Smooth muscle cell (in vitro differentiated cells): ENCODE results near the gene SIGMAR1. TPM values are rescaled to one million over a fixed set of nuclear protein-coding genes. Genes with fewer than 3 reads are reported as not detected.
A peak's percentile ranks its signal among the peaks of the same experiment; 100 is the strongest.

Experiments used
- DNase-seq: peaks from one replicate; lab custom pipeline; 2025; ENCODE audit not compliant: unreplicated experiment; lab: John Stamatoyannopoulos, UW
- H2AFZ ChIP-seq: fragments of 200-600 bp; sonication (generic); 2 replicates; pipeline ENCODE4 v1.6.0; 2016; ENCODE audit warnings: antibody characterized with exemption, low read depth, mild to moderate bottlenecking
- H3F3A ChIP-seq: fragments of 200-600 bp; sonication (generic); 2 replicates; pipeline ENCODE4 v1.6.0; 2017; ENCODE audit warnings: antibody characterized with exemption, low read depth
- H3K27ac ChIP-seq: fragments of 200-600 bp; sonication (generic); 2 replicates; pipeline ENCODE4 v1.5.1; 2016; ENCODE audit warnings: low read depth, mild to moderate bottlenecking
- H3K27me3 ChIP-seq: fragments of 200-600 bp; sonication (generic); 2 replicates; pipeline ENCODE4 v1.6.1; 2016; ENCODE audit warnings: low read depth, mild to moderate bottlenecking
- H3K36me3 ChIP-seq: fragments of 200-600 bp; sonication (generic); 2 replicates; pipeline ENCODE4 v1.5.1; 2016; ENCODE audit warnings: low read depth
- H3K4me1 ChIP-seq: fragments of 200-600 bp; sonication (generic); 2 replicates; pipeline ENCODE4 v1.5.1; 2016; ENCODE audit warnings: low read depth
- H3K4me2 ChIP-seq: fragments of 200-600 bp; sonication (generic); 2 replicates; pipeline ENCODE4 v1.6.0; 2016; ENCODE audit warnings: mild to moderate bottlenecking
- H3K4me3 ChIP-seq: fragments of 200-600 bp; sonication (generic); 2 replicates; pipeline ENCODE4 v1.5.1; 2016; ENCODE audit warnings: mild to moderate bottlenecking
- H3K79me2 ChIP-seq: fragments of 200-600 bp; sonication (generic); 2 replicates; pipeline ENCODE4 v1.6.0; 2016; ENCODE audit warnings: low read depth, mild to moderate bottlenecking
- H3K9ac ChIP-seq: fragments of 200-600 bp; sonication (generic); 2 replicates; pipeline ENCODE4 v1.6.0; 2016; ENCODE audit warnings: low read depth
- H3K9me3 ChIP-seq: fragments of 200-600 bp; sonication (generic); replicated peaks from 2 replicates; pipeline ENCODE4 v1.5.1; 2016; ENCODE audit warnings: low read depth
- H4K20me1 ChIP-seq: fragments of 200-600 bp; sonication (generic); 2 replicates; pipeline ENCODE4 v1.6.0; 2016; ENCODE audit warnings: low read depth
- WGBS: methylation state at CpG from one replicate; pipeline ENCODE4 v1.1.7; 2016; ENCODE audit warnings: low lambda C conversion rate; 5-methylcytosine and 5-hydroxymethylcytosine counted together
- polyA plus RNA-seq: library from polyadenylated mRNA; unstranded; fragments of >200 nt; fragmentation: Nextera tagmentation; extraction: Ambion mirVana; gene quantifications from 2 replicates; pipeline ENCODE4 v1.2.1, GENCODE V29; 2016
- total RNA-seq: library from RNA; depleted of rRNA; stranded (reverse); fragments of >200 nt; gene quantifications from 2 replicates; pipeline ENCODE4 v1.2.3, GENCODE V29; 2014
- TF ChIP-seq, protein P1 (sequence below): fragments of 200-600 bp; sonication (generic); IDR thresholded peaks from 2 replicates; pipeline ENCODE4 v1.5.1; 2017; ENCODE audit warnings: borderline replicate concordance, mild to moderate bottlenecking, antibody characterized with exemption; ENCODE audit not compliant: insufficient read depth, poor library complexity, severe bottlenecking

SIGMAR1 gene
- total and polyA plus RNA-seq, 2 experiments from 2014 or later, result 105 to 192 TPM

DNA sequence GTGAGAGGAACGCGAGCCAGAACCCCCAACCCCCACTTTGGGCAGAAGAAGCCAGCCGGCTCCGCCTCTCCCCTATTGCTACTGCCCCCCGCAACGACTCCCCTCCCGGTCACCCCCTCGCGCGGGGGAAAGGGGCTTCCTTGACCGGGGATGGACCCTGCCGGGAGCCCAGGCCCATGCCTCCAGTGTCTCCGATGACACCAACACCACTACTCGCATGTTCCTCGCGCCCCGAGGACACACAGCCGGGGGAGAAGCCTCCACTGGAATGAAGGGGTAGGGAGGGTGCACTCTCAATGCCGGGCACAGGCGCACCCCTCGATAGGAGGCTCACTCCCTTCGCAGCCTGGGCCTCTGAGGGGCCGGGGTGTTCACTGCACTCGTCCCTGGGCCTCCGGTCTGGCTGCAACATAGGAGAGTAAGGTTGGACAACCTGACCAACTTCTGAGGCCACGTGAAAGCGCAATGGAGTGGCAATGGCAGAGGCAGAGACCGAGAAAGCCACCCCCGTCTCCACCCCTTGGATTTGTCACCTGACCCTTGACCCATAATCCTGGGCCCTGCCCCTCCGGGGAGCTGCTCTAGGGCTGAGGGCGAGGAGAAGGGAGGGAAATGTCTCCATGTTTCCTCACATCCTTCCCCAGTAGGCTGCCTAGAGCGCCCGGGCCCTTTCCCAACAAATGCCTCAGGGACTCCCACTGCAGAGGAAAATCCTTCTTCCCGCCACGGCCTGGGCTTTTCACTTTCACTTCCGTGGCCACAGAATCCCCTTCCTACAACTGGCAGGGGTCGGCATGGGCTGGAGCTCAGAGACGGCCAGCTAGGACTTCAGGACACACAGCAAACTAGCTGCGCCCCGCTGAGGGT is 47.0 kb downstream of the SIGMAR1 start:
- no peak for DNase-seq
- Histone ChIP-seq H3K9me3 (no peaks in the 10 kb centered on the region), H3F3A (peaks cover 7% of the 10 kb centered on the region), H3K27me3 (peaks cover 31% of the 10 kb centered on the region), H3K4me1 (peaks cover 13% of the 10 kb centered on the region), H3K27ac (no peak overlapping the region), H3K4me3 (peak overlapping the region; percentile 64), H4K20me1 (no peaks in the 10 kb centered on the region), H3K4me2 (peak overlapping the region; percentile 92), H3K9ac (no peak overlapping the region), H3K79me2 (peaks cover 29% of the 10 kb centered on the region), H2AFZ (peak overlapping the region; percentile 7), H3K36me3 (no peaks in the 10 kb centered on the region)
- TF ChIP-seq, protein P1, sequence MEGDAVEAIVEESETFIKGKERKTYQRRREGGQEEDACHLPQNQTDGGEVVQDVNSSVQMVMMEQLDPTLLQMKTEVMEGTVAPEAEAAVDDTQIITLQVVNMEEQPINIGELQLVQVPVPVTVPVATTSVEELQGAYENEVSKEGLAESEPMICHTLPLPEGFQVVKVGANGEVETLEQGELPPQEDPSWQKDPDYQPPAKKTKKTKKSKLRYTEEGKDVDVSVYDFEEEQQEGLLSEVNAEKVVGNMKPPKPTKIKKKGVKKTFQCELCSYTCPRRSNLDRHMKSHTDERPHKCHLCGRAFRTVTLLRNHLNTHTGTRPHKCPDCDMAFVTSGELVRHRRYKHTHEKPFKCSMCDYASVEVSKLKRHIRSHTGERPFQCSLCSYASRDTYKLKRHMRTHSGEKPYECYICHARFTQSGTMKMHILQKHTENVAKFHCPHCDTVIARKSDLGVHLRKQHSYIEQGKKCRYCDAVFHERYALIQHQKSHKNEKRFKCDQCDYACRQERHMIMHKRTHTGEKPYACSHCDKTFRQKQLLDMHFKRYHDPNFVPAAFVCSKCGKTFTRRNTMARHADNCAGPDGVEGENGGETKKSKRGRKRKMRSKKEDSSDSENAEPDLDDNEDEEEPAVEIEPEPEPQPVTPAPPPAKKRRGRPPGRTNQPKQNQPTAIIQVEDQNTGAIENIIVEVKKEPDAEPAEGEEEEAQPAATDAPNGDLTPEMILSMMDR, result no peak
- WGBS, result 12% methylated on average over 32 of the region's 40 CpGs

DNA sequence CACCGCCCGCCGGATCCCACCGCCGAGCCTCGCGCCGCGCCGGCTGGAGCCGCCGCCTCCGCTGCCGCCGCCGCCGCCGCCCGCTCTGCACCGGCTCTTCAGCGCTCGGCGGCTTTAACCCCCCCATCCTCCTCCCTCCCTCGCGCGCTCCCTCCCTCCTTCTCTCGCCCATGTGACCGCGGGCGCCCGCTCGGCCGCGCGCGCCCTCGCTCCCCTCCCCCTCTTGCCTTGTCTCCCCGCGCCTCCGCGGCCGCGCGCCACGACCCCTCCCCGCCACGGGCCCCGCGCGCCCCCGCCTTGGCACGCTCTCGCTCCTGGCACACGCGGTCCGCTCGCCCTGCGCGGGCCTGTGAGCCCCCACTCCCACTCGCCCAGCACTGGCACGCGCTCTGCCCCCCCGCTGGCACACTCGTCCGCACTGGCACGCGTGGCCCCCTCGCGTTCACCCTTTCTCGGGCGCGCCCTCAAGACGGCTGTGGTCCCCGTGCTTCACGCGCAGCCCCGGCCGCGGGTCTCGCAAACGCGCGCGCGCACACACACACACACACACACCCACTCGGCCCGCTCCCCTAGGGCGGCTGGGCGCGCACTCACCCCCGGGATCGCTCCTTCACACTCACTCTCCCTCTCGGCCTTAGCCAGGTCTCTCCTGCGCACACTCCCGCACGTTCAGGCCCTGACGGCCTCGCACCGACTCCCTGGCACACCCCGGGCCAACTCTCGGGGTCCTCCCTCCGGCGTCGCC is 47.8 kb downstream of the SIGMAR1 start, which contains the start of gene CNTFR:
Gene CNTFR, minus strand, starts transcription at position 89 of the 745 bp plus-strand sequence. CDS start 20,743 bp downstream, outside the sequence.
- Histone ChIP-seq H2AFZ (peak within 1 kb of the TSS; percentile 43), H3K27me3 (peaks cover 31% of the 10 kb centered on the region), H4K20me1 (no peaks in the 10 kb centered on the region), H3K9me3 (no peaks in the 10 kb centered on the region), H3K36me3 (no peaks in the 10 kb centered on the region), H3K4me3 (peak within 1 kb of the TSS; percentile 64), H3K9ac (no peak within 1 kb of the TSS), H3K4me1 (peaks cover 13% of the 10 kb centered on the region), H3K79me2 (peaks cover 37% of the 10 kb centered on the region), H3F3A (peaks cover 7% of the 10 kb centered on the region), H3K27ac (no peak within 1 kb of the TSS), H3K4me2 (peak within 1 kb of the TSS; percentile 92)
- TF ChIP-seq, protein P1, result no peak
- DNase-seq, result peak; percentile 56
- WGBS, result 3% methylated on average over 25 of the region's 104 CpGs

DNA sequence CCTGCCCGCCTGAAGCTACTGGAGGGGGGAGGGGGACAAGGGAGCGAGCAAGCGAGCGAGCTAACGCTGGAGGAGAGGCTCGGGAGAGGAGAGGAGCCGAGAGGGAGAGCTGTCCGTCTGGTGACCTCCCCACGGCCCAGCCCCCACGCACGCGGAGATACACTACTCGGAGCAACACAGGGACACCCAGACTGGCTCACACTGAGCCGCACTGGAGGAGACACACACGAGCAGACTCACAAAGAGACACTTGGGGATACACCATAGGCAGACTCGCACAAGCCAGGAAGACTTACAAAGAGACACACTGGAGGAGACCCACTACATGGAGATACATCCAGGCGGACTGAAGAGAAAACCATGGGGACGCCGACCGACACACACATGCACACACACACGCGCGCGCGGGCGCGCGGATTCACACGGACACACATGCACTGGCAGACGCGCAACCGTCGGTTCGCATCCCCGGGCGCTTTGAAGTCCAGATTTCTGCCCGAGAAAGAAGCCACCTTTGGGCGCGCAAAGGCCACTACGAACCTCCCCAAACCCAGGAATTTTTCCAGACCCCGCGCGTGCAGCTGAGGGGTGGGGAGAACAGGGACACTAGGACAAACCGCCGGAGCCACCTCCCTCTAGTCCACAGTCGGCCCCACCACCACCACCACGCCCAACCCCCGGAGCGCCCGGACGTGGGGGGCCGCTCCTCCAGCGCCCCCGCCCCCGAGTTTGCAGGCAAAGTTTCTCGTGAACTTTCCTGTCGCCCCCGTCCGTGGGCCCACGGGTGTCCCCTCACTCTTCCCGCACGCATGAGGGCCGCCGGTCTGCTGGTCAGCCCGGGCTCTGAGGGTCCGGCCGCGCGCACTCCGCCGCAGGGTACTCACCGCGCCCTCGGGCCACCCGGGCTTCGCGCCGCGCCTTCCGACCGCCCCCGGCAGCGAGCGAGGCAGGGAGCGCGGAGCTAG is 48.6 kb downstream of the SIGMAR1 start:
- Histone ChIP-seq H3K79me2 (peaks cover 45% of the 10 kb centered on the region), H3K4me2 (peak overlapping the region; percentile 92), H3K9me3 (no peaks in the 10 kb centered on the region), H3F3A (peaks cover 7% of the 10 kb centered on the region), H3K27me3 (peaks cover 31% of the 10 kb centered on the region), H3K27ac (no peak overlapping the region), H4K20me1 (no peaks in the 10 kb centered on the region), H3K4me3 (peak overlapping the region; percentile 64), H3K9ac (no peak overlapping the region), H3K4me1 (peaks cover 13% of the 10 kb centered on the region), H2AFZ (peak overlapping the region; percentile 43), H3K36me3 (no peaks in the 10 kb centered on the region)
- no peak for DNase-seq
- 4% methylated on average over 49 of the region's 86 CpGs for WGBS
- TF ChIP-seq, protein P1, result no peak
